Measurements from ENCODE around the gene TULP4. TPM values are rescaled to one million over a fixed set of nuclear protein-coding genes. Genes with fewer than 3 reads are reported as not detected.

The TULP4 gene
- total RNA-seq, 1 donor from 2014 or later = 119 TPM

GRCh38 chr6:158558415-158559306 lies 246.4 kb downstream of the TULP4 start:
- DNase-seq (ENCODE audit: low spot score) = no peak

DNA sequence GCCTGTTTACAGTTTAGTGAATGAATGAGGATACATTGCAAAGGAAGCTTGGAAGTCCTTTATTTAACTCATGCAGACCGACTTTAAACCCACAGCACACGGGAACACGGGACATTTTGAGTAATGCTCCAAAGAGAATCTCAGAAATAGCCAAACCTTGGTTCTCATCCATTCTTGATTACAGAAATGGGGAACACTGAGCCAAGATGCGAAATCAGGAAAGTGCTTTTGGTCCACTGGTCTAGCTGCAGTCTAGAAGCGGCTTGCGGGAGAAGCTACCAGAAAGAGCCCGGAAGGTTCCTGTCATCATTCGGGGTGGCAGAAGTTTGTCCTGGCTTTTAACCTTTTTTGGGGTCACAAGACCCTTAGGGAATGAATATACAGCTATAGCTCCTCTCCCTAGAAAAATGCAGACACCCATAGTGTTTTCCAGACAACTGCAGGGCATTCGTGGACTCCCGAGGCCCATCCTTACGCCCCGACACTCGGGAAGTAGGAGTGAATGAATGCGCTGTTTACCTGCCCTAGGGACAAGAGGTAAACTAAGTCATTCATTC lies 247.2 kb downstream of the TULP4 start:
- no peak for DNase-seq (ENCODE audit: low spot score)

DNA sequence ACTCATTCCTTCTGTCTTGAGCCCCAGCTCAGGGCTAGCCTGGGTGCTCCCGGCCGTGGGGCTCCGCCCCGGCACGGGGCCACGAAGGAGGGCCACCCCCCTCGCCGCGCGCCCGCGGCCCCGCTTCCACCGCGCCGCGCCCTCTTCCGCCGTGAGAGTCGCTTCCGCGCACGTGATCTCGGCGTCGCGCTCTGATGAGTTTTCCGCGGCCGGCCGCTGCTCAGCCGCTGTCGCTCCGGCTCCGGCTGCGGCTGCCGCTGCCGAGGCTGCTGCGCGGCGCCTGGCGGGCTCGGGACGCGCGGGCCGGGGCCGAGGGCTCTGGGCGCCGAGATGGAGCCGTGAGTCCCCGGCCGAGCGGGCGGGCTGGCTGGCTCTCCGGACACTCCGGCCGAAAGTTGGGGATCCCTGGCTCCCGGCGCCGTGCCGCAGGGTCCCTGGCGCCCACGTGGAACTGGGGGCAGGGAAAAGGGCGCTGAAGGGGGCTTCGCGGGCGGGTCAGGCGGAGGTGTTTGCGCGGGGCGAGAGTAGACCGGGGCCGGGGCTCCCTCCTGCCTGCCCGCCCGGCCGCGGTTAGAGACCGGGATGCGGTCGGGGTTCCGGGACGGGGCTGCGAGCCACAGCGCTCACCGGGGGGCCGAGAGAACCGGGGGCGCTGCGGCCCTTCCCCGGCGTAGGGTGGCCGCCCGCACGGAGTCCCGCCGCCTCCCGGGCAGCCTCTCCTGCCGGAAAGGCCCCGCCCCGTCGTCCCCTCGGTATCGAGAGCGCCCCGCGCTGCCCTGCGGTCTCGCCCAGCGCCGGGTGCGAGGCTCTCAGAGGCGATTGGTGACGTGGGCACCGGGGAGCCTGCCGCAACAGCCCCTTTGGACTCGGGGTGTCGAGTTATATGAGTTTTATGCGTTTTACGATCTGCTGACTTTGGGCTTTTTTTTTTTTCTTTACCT lies 247.9 kb downstream of the TULP4 start, which contains the start of gene TMEM181:
Gene TMEM181, plus strand, starts transcription at position 197 of the 941 bp plus-strand sequence. Its CDS starts 134 bp downstream, at position 331.
- peak; percentile 89 for DNase-seq (ENCODE audit: low spot score)

DNA sequence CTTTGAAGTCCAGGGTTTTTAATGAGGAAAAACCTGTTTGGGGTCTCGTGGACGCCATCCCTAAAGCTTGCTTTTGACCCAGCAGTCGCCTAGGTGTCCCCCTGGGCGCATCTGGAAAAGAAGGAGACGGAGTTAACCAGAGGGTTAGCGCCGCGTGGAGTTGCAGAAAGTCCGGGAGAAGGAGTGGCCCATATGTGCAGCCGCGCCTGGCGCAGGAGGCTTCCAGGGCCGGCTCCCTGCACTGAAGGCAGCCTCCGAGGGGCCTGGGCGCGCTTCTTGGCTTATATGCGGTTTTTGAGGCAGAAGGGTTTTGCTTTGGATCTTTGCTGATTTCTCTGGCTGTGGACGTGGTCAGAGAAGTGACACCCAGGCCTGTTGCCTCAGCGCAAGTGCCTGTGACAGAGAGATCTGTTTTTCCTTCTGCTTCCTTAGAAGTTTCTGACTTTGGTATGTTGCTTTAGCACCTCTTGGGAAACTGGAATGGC lies 248.6 kb downstream of the TULP4 start:
- DNase-seq (ENCODE audit: low spot score) = no peak

Other genes starting within 250 kb of the TULP4 start
- gene SERAC1, start 144.2 kb upstream of the TULP4 start, total RNA-seq = 6.0 TPM
- 26.9 TPM for gene GTF2H5, start 144.1 kb upstream of the TULP4 start, total RNA-seq
- gene TMEM181, start 247.6 kb downstream of the TULP4 start, total RNA-seq = 38.3 TPM